Endothelial cell of umbilical vein (primary cell): ENCODE results near the gene BABAM2.

Experiments used
- EZH2 ChIP-seq: IDR thresholded peaks from 2 replicates; pipeline ENCODE4 v1.6.1; 2012; ENCODE audit warnings: borderline replicate concordance, low read depth, mild to moderate bottlenecking, moderate library complexity, low read length, inconsistent platforms; ENCODE audit not compliant: severe bottlenecking
- POLR2A ChIP-seq: IDR thresholded peaks from 2 replicates; pipeline ENCODE4 v1.6.1; 2012; ENCODE audit warnings: low read depth, mild to moderate bottlenecking, control low read depth, low read length
- TF ChIP-seq, protein P1 (sequence below), 2 donors: IDR thresholded peaks; 1 replicate in 1 of 2; 2 replicates in 1 of 2; pipeline ENCODE4 v1.5.1; 2011; ENCODE audit warnings: low read length in 2 of 2, mild to moderate bottlenecking in 2 of 2, moderate library complexity in 2 of 2, control low read depth in 1 of 2, inconsistent platforms in 1 of 2, low read depth in 1 of 2; ENCODE audit not compliant: insufficient read depth in 1 of 2; ENCODE audit errors: extremely low read depth in 1 of 2

DNA sequence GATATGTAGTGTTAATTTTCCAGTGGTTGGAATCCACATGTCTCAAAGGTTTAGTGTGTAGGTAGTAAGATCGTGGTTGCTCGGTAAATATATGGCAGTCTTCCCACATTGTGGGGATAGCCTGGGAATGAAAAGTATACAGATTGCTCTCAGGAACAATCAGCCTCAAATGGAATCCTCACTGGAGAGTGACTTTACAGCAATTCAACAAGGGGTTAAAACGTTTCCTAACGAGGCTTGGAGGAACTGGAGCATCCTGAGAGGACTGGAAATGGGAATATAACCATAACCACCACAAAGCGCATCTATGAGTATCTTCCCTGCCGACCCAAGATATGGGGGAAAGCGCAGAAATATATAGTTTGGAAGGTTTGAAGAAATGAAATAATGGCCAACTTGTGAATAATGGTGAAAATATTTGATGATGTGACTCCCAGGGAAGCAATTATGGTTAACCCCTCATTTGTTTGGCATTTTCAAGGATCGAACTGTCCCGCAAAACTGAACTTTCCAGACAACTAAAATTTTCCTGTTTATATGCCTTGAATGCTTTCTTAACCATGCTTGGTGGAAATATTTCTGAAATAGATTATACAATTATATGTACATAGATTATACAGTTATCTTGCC is 401.4 kb downstream of the BABAM2 start:
- TF ChIP-seq, protein P1, sequence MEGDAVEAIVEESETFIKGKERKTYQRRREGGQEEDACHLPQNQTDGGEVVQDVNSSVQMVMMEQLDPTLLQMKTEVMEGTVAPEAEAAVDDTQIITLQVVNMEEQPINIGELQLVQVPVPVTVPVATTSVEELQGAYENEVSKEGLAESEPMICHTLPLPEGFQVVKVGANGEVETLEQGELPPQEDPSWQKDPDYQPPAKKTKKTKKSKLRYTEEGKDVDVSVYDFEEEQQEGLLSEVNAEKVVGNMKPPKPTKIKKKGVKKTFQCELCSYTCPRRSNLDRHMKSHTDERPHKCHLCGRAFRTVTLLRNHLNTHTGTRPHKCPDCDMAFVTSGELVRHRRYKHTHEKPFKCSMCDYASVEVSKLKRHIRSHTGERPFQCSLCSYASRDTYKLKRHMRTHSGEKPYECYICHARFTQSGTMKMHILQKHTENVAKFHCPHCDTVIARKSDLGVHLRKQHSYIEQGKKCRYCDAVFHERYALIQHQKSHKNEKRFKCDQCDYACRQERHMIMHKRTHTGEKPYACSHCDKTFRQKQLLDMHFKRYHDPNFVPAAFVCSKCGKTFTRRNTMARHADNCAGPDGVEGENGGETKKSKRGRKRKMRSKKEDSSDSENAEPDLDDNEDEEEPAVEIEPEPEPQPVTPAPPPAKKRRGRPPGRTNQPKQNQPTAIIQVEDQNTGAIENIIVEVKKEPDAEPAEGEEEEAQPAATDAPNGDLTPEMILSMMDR (IDR thresholded peaks at IDR 0.05; ENCODE audit: extremely low read depth in 1 of 2, insufficient read depth in 1 of 2, low read depth in 1 of 2, low read length in 2 of 2): no peak
- TF ChIP-seq POLR2A (no peak), EZH2 (no peak)
